HG03439 (cell line): ENCODE results near the gene TRMT44.
A peak's percentile ranks its signal among the peaks of the same experiment; 100 is the strongest.
"Not testable (repeated sequence)": the region's sequence is repeated elsewhere in the genome, so short reads cannot be mapped to it uniquely, and the experiment has no call there.

ENCODE experiments used
- ATAC-seq: cut with Tn5 transposase; IDR thresholded peaks from one replicate; pipeline ENCODE4 v1.9.1; 2021; ENCODE audit warnings: mild to moderate bottlenecking, moderate library complexity; ENCODE audit not compliant: unreplicated experiment

The TRMT44 gene

GRCh38 chr4:8405516-8405875, 35.1 kb upstream of the TRMT44 start:
- no peak for ATAC-seq

GRCh38 chr4:8406887-8407286, 33.7 kb upstream of the TRMT44 start:
- not testable (repeated sequence) for ATAC-seq

- no peak for ATAC-seq
Observed at GRCh38 chr4:8407316-8407715, 33.3 kb upstream of the TRMT44 start.

- ATAC-seq = no peak
Observed at GRCh38 chr4:8407756-8408155, 32.8 kb upstream of the TRMT44 start.

- no peak for ATAC-seq
Observed at GRCh38 chr4:8409264-8410065, 31.1 kb upstream of the TRMT44 start.

GRCh38 chr4:8410066-8410625, 30.4 kb upstream of the TRMT44 start:
- ATAC-seq = no peak

- ATAC-seq = no peak
Observed at GRCh38 chr4:8410641-8411271, 29.8 kb upstream of the TRMT44 start.

GRCh38 chr4:8411351-8412180, 29.0 kb upstream of the TRMT44 start:
- ATAC-seq = no peak

GRCh38 chr4:8412288-8412687, 28.3 kb upstream of the TRMT44 start:
- ATAC-seq = no peak

GRCh38 chr4:8414377-8414776, 26.2 kb upstream of the TRMT44 start:
- ATAC-seq = no peak

GRCh38 chr4:8417071-8417614, 23.4 kb upstream of the TRMT44 start:
- ATAC-seq = no peak

- ATAC-seq = peak; percentile 93
Observed at GRCh38 chr4:8419222-8420041, 21.1 kb upstream of the TRMT44 start.

- ATAC-seq = not testable (repeated sequence)
Observed at GRCh38 chr4:8420151-8420550, 20.4 kb upstream of the TRMT44 start.

GRCh38 chr4:8422327-8422726, 18.2 kb upstream of the TRMT44 start:
- ATAC-seq = no peak

GRCh38 chr4:8422786-8423185, 17.8 kb upstream of the TRMT44 start:
- ATAC-seq = no peak

GRCh38 chr4:8427262-8427661, 13.3 kb upstream of the TRMT44 start:
- no peak for ATAC-seq

GRCh38 chr4:8427761-8428287, 12.8 kb upstream of the TRMT44 start:
- ATAC-seq = peak; percentile 46

- peak; percentile 97 for ATAC-seq
Observed at GRCh38 chr4:8428288-8429097, 12.1 kb upstream of the TRMT44 start.

- ATAC-seq = no peak
Observed at GRCh38 chr4:8431553-8431952, 9.0 kb upstream of the TRMT44 start.
